Omental fat pad (tissue), 4 donors: ENCODE results near the gene PCDH12. TPM values are rescaled to one million over a fixed set of nuclear protein-coding genes. Genes with fewer than 3 reads are reported as not detected.

Experiments
- ATAC-seq: fragments of 150-250 bp; one replicate; pipeline ENCODE4 v1.9.1; 2016; ENCODE audit warnings: mild to moderate bottlenecking, moderate library complexity; ENCODE audit not compliant: low FRiP score
- DNase-seq: peaks from one replicate; pipeline ENCODE4 v3.0.0-alpha.2; 2019; ENCODE audit warnings: low spot score
- CTCF ChIP-seq, 3 donors: fragments of 450-650 bp; IDR thresholded peaks; one replicate each; pipeline ENCODE4 v1.5.1; 2016 to 2017; ENCODE audit warnings: antibody characterized with exemption in 3 of 3, mild to moderate bottlenecking in 3 of 3, moderate library complexity in 2 of 3
- total RNA-seq, 4 donors: library from RNA; depleted of rRNA; stranded (reverse); fragments of >200 nt; gene quantifications; one replicate each; pipeline ENCODE4 v1.1.0, GENCODE V29; 2016

Gene PCDH12
- total RNA-seq, 4 donors from 2014 or later, result 4.0 to 18.9 (median 6.7) TPM

- DNase-seq, result no peak
- no peak for TF ChIP-seq CTCF (IDR thresholded peaks at IDR 0.05)
- ATAC-seq, result no peak
These were observed 20.4 kb upstream of the PCDH12 start for GRCh38 chr5:141978389-141978788.

GRCh38 chr5:141976176-141976575, 18.2 kb upstream of the PCDH12 start:
- no peak for ATAC-seq
- DNase-seq, result no peak
- no peak for TF ChIP-seq CTCF (IDR thresholded peaks at IDR 0.05)

GRCh38 chr5:141973871-141974595, 16.0 kb upstream of the PCDH12 start:
- TF ChIP-seq CTCF (IDR thresholded peaks at IDR 0.05), result no peak
- ATAC-seq (no peak), DNase-seq (no peak)

GRCh38 chr5:141969783-141970771, 12.1 kb upstream of the PCDH12 start:
- no peak for DNase-seq
- no peak for ATAC-seq
- no peak for TF ChIP-seq CTCF (IDR thresholded peaks at IDR 0.05)

GRCh38 chr5:141968914-141969608, 11.1 kb upstream of the PCDH12 start, which contains the start of gene RNF14:
TSS of gene RNF14 (plus strand) at chr5:141969105. CDS start at chr5:141973589, 4,484 bp downstream.
- TF ChIP-seq CTCF (IDR thresholded peaks at IDR 0.05), result peak in 2 of 3 donors; percentile 58 to 86
- DNase-seq (peak; percentile 77), ATAC-seq (peak; percentile 100)

- TF ChIP-seq CTCF (IDR thresholded peaks at IDR 0.05), result no peak
- DNase-seq, result no peak
- no peak for ATAC-seq
These were observed 8.9 kb upstream of the PCDH12 start for GRCh38 chr5:141966963-141967333.
